GM12874 (cell line): ENCODE measurements around the gene PSTPIP2.

Experiments used
- CTCF ChIP-seq: IDR thresholded peaks from 2 replicates; pipeline ENCODE4 v1.5.1; 2011; ENCODE audit warnings: low read depth, mild to moderate bottlenecking, control low read depth, low read length, moderate library complexity; ENCODE audit not compliant: insufficient read depth

PSTPIP2 gene

GRCh38 chr18:46067438-46068007 lies 4.5 kb downstream of the PSTPIP2 start:
- no peak for TF ChIP-seq CTCF

GRCh38 chr18:46062781-46063180 lies 9.3 kb downstream of the PSTPIP2 start:
- no peak for TF ChIP-seq CTCF

GRCh38 chr18:46061796-46062195 lies 10.3 kb downstream of the PSTPIP2 start:
- TF ChIP-seq CTCF: no peak

GRCh38 chr18:46061387-46061786 lies 10.7 kb downstream of the PSTPIP2 start:
- no peak for TF ChIP-seq CTCF

GRCh38 chr18:46060359-46060841 lies 11.7 kb downstream of the PSTPIP2 start:
- TF ChIP-seq CTCF: no peak

GRCh38 chr18:46055838-46056230 lies 16.2 kb downstream of the PSTPIP2 start:
- no peak for TF ChIP-seq CTCF

- no peak for TF ChIP-seq CTCF
These were observed 16.9 kb downstream of the PSTPIP2 start for GRCh38 chr18:46054956-46055837.
